Endothelial cell of umbilical vein (primary cell): Measurements from ENCODE around the gene MGAT5B. TPM values are rescaled to one million over a fixed set of nuclear protein-coding genes. Genes with fewer than 3 reads are reported as not detected.

Experiments used
- BruUV-seq: library from RNA; stranded (reverse); fragments of 400-500 nt; replicated peaks from 2 replicates; lab custom pipeline; 2021; lab: Mats Ljungman, UMichigan
- CTCF ChIA-PET: fragments of 300-600, 350-600 bp; sonication (Branson Sonifier 250); formaldehyde crosslinking; loops from one replicate; lab custom pipeline; 2021; ENCODE audit warnings: antibody characterized with exemption, inconsistent platforms; lab: Charles Lee
- POLR2A ChIA-PET: fragments of 300-600, 350-600 bp; sonication (Branson Sonifier 250); formaldehyde crosslinking; loops from one replicate; lab custom pipeline; 2021; ENCODE audit warnings: antibody characterized with exemption, inconsistent platforms; lab: Charles Lee
- DNase-seq: peaks from one replicate; pipeline ENCODE4 v3.0.0-alpha.2; 2011; ENCODE audit warnings: low read depth, low spot score
- FAIRE-seq: peaks from 2 replicates; lab custom pipeline; 2011; peaks lifted over from hg19 to GRCh38; lab: Jason Lieb, UNC
- H2AFZ ChIP-seq: 2 replicates; pipeline ENCODE4 v1.6.0; 2012; ENCODE audit warnings: low read depth, low read length, control low read depth, inconsistent platforms
- H3K27ac ChIP-seq: 2 replicates; pipeline ENCODE4 v1.5.1; 2011; ENCODE audit warnings: low read depth, mild to moderate bottlenecking, control low read depth, low read length, moderate library complexity; ENCODE audit not compliant: insufficient read depth
- H3K27me3 ChIP-seq, 2 experiments: 2 replicates each; pipeline versions ENCODE4 v1.6.0 to v1.6.1; 2011; ENCODE audit warnings: low read length in 2 of 2, mixed read lengths in 1 of 2; ENCODE audit not compliant: control insufficient read depth in 2 of 2, insufficient read depth in 2 of 2
- H3K36me3 ChIP-seq, 2 experiments: 2 replicates in 1 of 2; 3 replicates in 1 of 2; pipeline ENCODE4 v1.5.1; 2011; ENCODE audit warnings: low read length in 2 of 2, mild to moderate bottlenecking in 1 of 2, moderate library complexity in 1 of 2; ENCODE audit not compliant: control insufficient read depth in 2 of 2, insufficient read depth in 2 of 2; ENCODE audit errors: extremely low read depth in 1 of 2
- H3K4me1 ChIP-seq: 3 replicates; pipeline ENCODE4 v1.5.1; 2011; ENCODE audit warnings: mild to moderate bottlenecking, low read length; ENCODE audit not compliant: control insufficient read depth, insufficient read depth; ENCODE audit errors: extremely low read depth
- H3K4me2 ChIP-seq: 2 replicates; pipeline ENCODE4 v1.6.1; 2011; ENCODE audit warnings: low read length, control low read depth, mixed read lengths; ENCODE audit not compliant: insufficient read depth
- H3K4me3 ChIP-seq, 3 experiments: fragments of 200-600 bp in 1 of 3; sonication (generic), shearing (Covaris generic) in 1 of 3; replicated peaks in 1 of 3; 2 replicates each; pipeline ENCODE4 v1.5.1; 2011 to 2016; ENCODE audit warnings: control low read depth in 3 of 3, low read length in 3 of 3, mild to moderate bottlenecking in 2 of 3, inconsistent platforms in 1 of 3, low read depth in 1 of 3, moderate library complexity in 1 of 3; ENCODE audit not compliant: insufficient read depth in 1 of 3
- H3K79me2 ChIP-seq: 2 replicates; pipeline ENCODE4 v1.6.0; 2012; ENCODE audit warnings: low read length, inconsistent platforms; ENCODE audit not compliant: control insufficient read depth, insufficient read depth
- H3K9ac ChIP-seq: replicated peaks from 2 replicates; pipeline ENCODE3; 2011; ENCODE audit warnings: low read length, control low read depth; ENCODE audit not compliant: insufficient read depth; ENCODE audit errors: extremely low read depth
- H3K9me1 ChIP-seq: replicated peaks from 3 replicates; pipeline ENCODE4 v1.6.0; 2011; ENCODE audit warnings: mild to moderate bottlenecking, low read length; ENCODE audit not compliant: control insufficient read depth, insufficient read depth; ENCODE audit errors: extremely low read depth
- H3K9me3 ChIP-seq: replicated peaks from 2 replicates; pipeline ENCODE4 v1.5.1; 2012; ENCODE audit warnings: low read length, inconsistent platforms; ENCODE audit not compliant: control insufficient read depth, insufficient read depth
- H4K20me1 ChIP-seq: replicated peaks from 2 replicates; pipeline ENCODE3; 2011; ENCODE audit warnings: mild to moderate bottlenecking, low read length; ENCODE audit not compliant: control insufficient read depth, insufficient read depth; ENCODE audit errors: extremely low read depth
- CTCF ChIP-seq, 2 donors: IDR thresholded peaks; 1 replicate in 1 of 2; 2 replicates in 1 of 2; pipeline ENCODE4 v1.5.1; 2011; ENCODE audit warnings: low read length in 2 of 2, mild to moderate bottlenecking in 2 of 2, moderate library complexity in 2 of 2, control low read depth in 1 of 2, inconsistent platforms in 1 of 2, low read depth in 1 of 2; ENCODE audit not compliant: insufficient read depth in 1 of 2; ENCODE audit errors: extremely low read depth in 1 of 2
- EZH2 ChIP-seq: IDR thresholded peaks from 2 replicates; pipeline ENCODE4 v1.6.1; 2012; ENCODE audit warnings: borderline replicate concordance, low read depth, mild to moderate bottlenecking, moderate library complexity, low read length, inconsistent platforms; ENCODE audit not compliant: severe bottlenecking
- FOS ChIP-seq: IDR thresholded peaks from 2 replicates; pipeline ENCODE4 v1.6.1; 2011; ENCODE audit warnings: mild to moderate bottlenecking, low read length, moderate library complexity, borderline replicate concordance; ENCODE audit not compliant: insufficient read depth
- GATA2 ChIP-seq: IDR thresholded peaks from 2 replicates; pipeline ENCODE4 v1.7.0; 2011; ENCODE audit warnings: low read depth, mild to moderate bottlenecking, moderate library complexity, mixed read lengths, low read length; ENCODE audit not compliant: insufficient read length, insufficient read depth
- JUN ChIP-seq: IDR thresholded peaks from 2 replicates; pipeline ENCODE4 v1.6.1; 2011; ENCODE audit warnings: borderline replicate concordance, low read depth; ENCODE audit not compliant: insufficient read length, insufficient read depth
- MAX ChIP-seq: IDR thresholded peaks from 2 replicates; pipeline ENCODE4 v1.6.1; 2011; ENCODE audit not compliant: insufficient read depth, insufficient read length
- MYC ChIP-seq: IDR thresholded peaks from one replicate; pipeline ENCODE4 v1.6.1; 2011; ENCODE audit warnings: mild to moderate bottlenecking, low read depth, low read length
- POLR2A ChIP-seq: IDR thresholded peaks from 2 replicates; pipeline ENCODE4 v1.6.1; 2012; ENCODE audit warnings: low read depth, mild to moderate bottlenecking, control low read depth, low read length
- POLR2AphosphoS5 ChIP-seq: IDR thresholded peaks from 2 replicates; pipeline ENCODE4 v1.6.1; 2012; ENCODE audit warnings: low read depth, mild to moderate bottlenecking, control low read depth, low read length, moderate library complexity; ENCODE audit not compliant: insufficient read depth
- dilution Hi-C: fragments of 300-500 bp; cut with MboI; formaldehyde crosslinking; loops from one replicate; pipeline ENCODE4 v1.15.0; 2019; ENCODE audit warnings: low sequenced_read_pairs; ENCODE audit not compliant: extremely low pct_ligation_motif_present
- intact Hi-C: fragments of 100-400 bp; cut with micrococcal nuclease; formaldehyde crosslinking; loops from one replicate; pipeline ENCODE4 v1.10.0; 2022
- polyA plus RNA-seq, 4 experiments: library from polyadenylated mRNA; depleted of rRNA in 3 of 4; stranded (reverse) in 3 of 4; unstranded in 1 of 4; fragments of >200 nt; gene quantifications; 2 replicates each; pipeline versions ENCODE4 v1.2.1 to v1.2.3, GENCODE V29; 2011 to 2012; ENCODE audit warnings: missing spikeins in 1 of 4
- total RNA-seq: library from RNA; stranded (reverse); gene quantifications from 2 replicates; pipeline ENCODE4 v1.2.3, GENCODE V29; 2021

MGAT5B gene
- total and polyA plus RNA-seq, 2 donors (not counting 3 experiments of a cell fraction or from before 2014, with no cell fraction given), result 1.7 to 2.1 TPM

- DNase-seq (no peak), FAIRE-seq (no peak)
- H2AFZ ChIP-seq, result no peak overlapping the region
- no peaks in the 10 kb centered on the region for H3K9me1 ChIP-seq
- intact Hi-C loops, result no loop called here
- H4K20me1 ChIP-seq, result no peaks in the 10 kb centered on the region
- no peaks in the 10 kb centered on the region for H3K79me2 ChIP-seq
- no peak overlapping the region for H3K4me2 ChIP-seq
- H3K27me3 ChIP-seq, result no peaks in the 10 kb centered on the region
- ChIA-PET CTCF (no interaction called here), POLR2A (no interaction called here)
- H3K36me3 ChIP-seq, result no peaks in the 10 kb centered on the region
- H3K9ac ChIP-seq, result no peak overlapping the region
- TF ChIP-seq JUN (no peak), GATA2 (no peak), POLR2A (no peak), EZH2 (no peak)
- dilution Hi-C loops, result no loop called here
- H3K9me3 ChIP-seq, result no peaks in the 10 kb centered on the region
- peaks cover 5% of the 10 kb centered on the region for H3K4me1 ChIP-seq
- H3K27ac ChIP-seq, result no peak overlapping the region
- no TSS peak for BruUV-seq
- H3K4me3 ChIP-seq, result no peak overlapping the region
These were observed 5.7 kb upstream of the MGAT5B start for GRCh38 chr17:76862494-76862893.

- no peak overlapping the region for H3K4me2 ChIP-seq
- FAIRE-seq, result no peak
- H2AFZ ChIP-seq, result no peak overlapping the region
- H3K79me2 ChIP-seq, result no peaks in the 10 kb centered on the region
- H3K9me3 ChIP-seq, result no peaks in the 10 kb centered on the region
- dilution Hi-C loops (no loop called here), intact Hi-C loops (no loop called here)
- DNase-seq, result no peak
- no peaks in the 10 kb centered on the region for H3K9me1 ChIP-seq
- no peak overlapping the region for H3K27ac ChIP-seq
- peaks cover 11% of the 10 kb centered on the region for H3K4me1 ChIP-seq
- no peak overlapping the region for H3K9ac ChIP-seq
- peaks cover 0 to 3% of the 10 kb centered on the region in 2 experiments for H3K27me3 ChIP-seq
- BruUV-seq, result no TSS peak
- no peak overlapping the region for H3K4me3 ChIP-seq
- TF ChIP-seq POLR2AphosphoS5, result no peak
- no peak for TF ChIP-seq JUN
- no peak for TF ChIP-seq MAX
- TF ChIP-seq MYC, result no peak
- no peak for TF ChIP-seq FOS
- TF ChIP-seq POLR2A, result no peak
- TF ChIP-seq EZH2, result no peak
- TF ChIP-seq CTCF (IDR thresholded peaks at IDR 0.05; ENCODE audit: extremely low read depth in 1 of 2, insufficient read depth in 1 of 2, low read depth in 1 of 2, low read length in 2 of 2), result no peak
- no peak for TF ChIP-seq GATA2
- no peaks in the 10 kb centered on the region for H3K36me3 ChIP-seq
- ChIA-PET CTCF (interaction anchor here (1.0 kb wide), 1 partner anchor 192 kb away, joined by 7 read pairs; no protein-coding TSS in a partner anchor), POLR2A (no interaction called here)
- no peaks in the 10 kb centered on the region for H4K20me1 ChIP-seq
These were observed 4.2 kb upstream of the MGAT5B start for GRCh38 chr17:76864024-76864423.
